ENCODE results near the gene KCTD7. TPM values are rescaled to one million over a fixed set of nuclear protein-coding genes. Genes with fewer than 3 reads are reported as not detected.
"Not testable (repeated sequence)": the region's sequence is repeated elsewhere in the genome, so short reads cannot be mapped to it uniquely, and the experiment has no call there.

The KCTD7 gene
- total RNA-seq, 2 donors from 2014 or later, result 17.7 to 61.0 TPM

DNA sequence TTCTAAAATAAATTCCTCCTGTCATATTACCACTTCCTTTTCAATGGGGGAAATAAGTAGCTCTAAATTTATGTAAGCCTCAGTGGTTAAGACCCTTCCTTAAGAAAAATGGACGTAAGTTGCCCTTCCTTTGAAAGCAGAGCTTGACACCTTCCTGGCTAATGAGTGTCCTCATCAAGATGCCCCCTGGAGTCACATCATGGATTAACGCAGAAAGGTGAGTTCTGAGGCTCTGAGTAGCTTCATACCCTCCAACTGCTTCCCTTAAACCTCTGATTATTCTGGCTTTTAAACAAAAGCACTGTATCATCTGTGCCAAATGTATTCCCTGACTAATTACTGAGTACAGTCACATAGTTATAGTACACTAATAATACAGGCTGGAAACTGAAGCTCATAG, 14.7 kb downstream of the KCTD7 start:
- intact Hi-C loops (cut with DNase I), result no loop called here
- Histone ChIP-seq H3K27me3 (replicated peaks; ENCODE audit: insufficient read depth) (no peaks in the 10 kb centered on the region), H3K4me1 (replicated peaks) (no peaks in the 10 kb centered on the region), H3K4me3 (no peak overlapping the region), H3K9me3 (no peaks in the 10 kb centered on the region), H3K27ac (no peak overlapping the region), H3K36me3 (no peaks in the 10 kb centered on the region)
- WGBS, result 81% methylated on average over 2 of the region's 2 CpGs
- TF ChIP-seq POLR2AphosphoS5 (IDR thresholded peaks at IDR 0.05) (no peak), CTCF (IDR thresholded peaks at IDR 0.05) (no peak), POLR2A (IDR thresholded peaks at IDR 0.05) (no peak)
- no peak for DNase-seq (ENCODE audit: low spot score)

- 74% methylated on average over 6 of the region's 6 CpGs for WGBS
- intact Hi-C loops (cut with DNase I), result loop anchor here (10.0 kb wide), 3 partner anchors 94 to 194 kb away; partner anchors contain the start of gene RABGEF1
Observed at GRCh38 chr7:66651026-66651425, 22.3 kb downstream of the KCTD7 start.

GRCh38 chr7:66653719-66654274, 25.1 kb downstream of the KCTD7 start:
- not testable (repeated sequence) for H3K36me3 ChIP-seq; H3K4me1 ChIP-seq (replicated peaks); DNase-seq (ENCODE audit: low spot score); H3K27me3 ChIP-seq (replicated peaks; ENCODE audit: insufficient read depth); H3K9me3 ChIP-seq
- 8% methylated on average over 41 of the region's 41 CpGs for WGBS
- peak; percentile 11 to 49 (median 41) for TF ChIP-seq CTCF (IDR thresholded peaks at IDR 0.05)
- Histone ChIP-seq H3K4me3 (peak overlapping the region; percentile 88 to 92), H3K27ac (peak overlapping the region; percentile 97 to 98)
- intact Hi-C loops (cut with DNase I), result loop anchor here (10.0 kb wide), 3 partner anchors 91 to 191 kb away; partner anchors contain the start of gene RABGEF1

More at GRCh38 chr7:66651026-66651425, 22.3 kb downstream of the KCTD7 start:
- H3K27me3 ChIP-seq (replicated peaks; ENCODE audit: insufficient read depth); H3K9me3 ChIP-seq; H3K36me3 ChIP-seq; H3K27ac ChIP-seq; H3K4me1 ChIP-seq (replicated peaks); H3K4me3 ChIP-seq; DNase-seq (ENCODE audit: low spot score): not testable (repeated sequence)

DNA sequence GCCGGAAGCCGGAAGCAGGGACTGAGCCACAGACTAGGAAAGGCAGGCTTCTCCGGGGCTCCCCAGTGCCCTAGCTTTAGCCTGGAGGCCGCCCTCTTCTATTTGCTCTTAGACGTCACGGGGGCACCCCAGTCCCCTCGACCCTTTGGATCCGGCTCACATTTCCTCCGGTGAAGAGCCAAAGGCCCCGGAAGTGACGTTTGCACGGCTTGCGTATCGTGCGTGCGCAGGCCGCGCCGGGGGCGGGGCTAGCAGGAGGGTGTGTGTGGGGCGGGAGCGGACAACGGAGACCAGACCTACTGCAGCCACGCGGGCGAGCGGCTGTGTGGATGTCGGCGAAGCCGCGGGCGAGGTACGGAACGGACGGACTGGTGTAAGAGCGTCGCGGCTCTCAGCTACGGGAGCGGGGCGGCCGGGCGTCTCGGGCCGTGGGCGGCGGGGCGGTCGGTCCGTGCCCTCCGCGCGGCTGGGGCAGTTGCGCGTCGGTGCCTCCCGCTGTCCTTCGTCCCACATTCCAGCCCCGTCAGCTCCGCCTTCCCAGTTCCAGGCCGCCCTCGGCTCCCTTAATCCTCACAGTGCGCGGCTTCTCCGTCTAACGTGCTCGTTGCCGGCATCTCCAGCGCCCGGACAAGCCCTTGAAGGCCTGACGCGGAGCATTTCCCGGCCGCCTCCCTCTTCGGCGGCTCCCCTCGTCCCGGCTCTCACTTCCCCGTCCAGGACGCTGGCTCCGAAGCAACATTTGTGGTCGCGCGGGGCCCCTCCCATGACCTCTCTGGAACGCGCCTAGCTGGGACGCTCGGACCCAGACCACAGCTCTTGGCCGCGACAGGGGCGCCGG, 25.8 kb downstream of the KCTD7 start:
- TF ChIP-seq POLR2A (IDR thresholded peaks at IDR 0.05) (peak; percentile 99), CTCF (IDR thresholded peaks at IDR 0.05) (no peak), POLR2AphosphoS5 (IDR thresholded peaks at IDR 0.05) (peak; percentile 100)
- WGBS, result under 1% methylated on average over 83 of the region's 92 CpGs
- Histone ChIP-seq H3K27me3 (replicated peaks; ENCODE audit: insufficient read depth) (no peaks in the 10 kb centered on the region), H3K27ac (peak overlapping the region; percentile 97 to 98), H3K36me3 (no peaks in the 10 kb centered on the region), H3K9me3 (no peaks in the 10 kb centered on the region), H3K4me1 (replicated peaks) (no peaks in the 10 kb centered on the region), H3K4me3 (peak overlapping the region; percentile 88 to 92)
- intact Hi-C loops (cut with DNase I), result loop anchor here (10.0 kb wide), 3 partner anchors 90 to 190 kb away; partner anchors contain the start of gene RABGEF1
- DNase-seq (ENCODE audit: low spot score), result peak; percentile 97

- 7% methylated on average over 27 of the region's 28 CpGs for WGBS
- H3K4me1 ChIP-seq (replicated peaks); H3K9me3 ChIP-seq; DNase-seq (ENCODE audit: low spot score); H3K27me3 ChIP-seq (replicated peaks; ENCODE audit: insufficient read depth); H3K36me3 ChIP-seq: not testable (repeated sequence)
- peak overlapping the region; percentile 88 to 92 for H3K4me3 ChIP-seq
- intact Hi-C loops (cut with DNase I), result loop anchor here (10.0 kb wide), 3 partner anchors 90 to 190 kb away; partner anchors contain the start of gene RABGEF1
- peak overlapping the region; percentile 97 to 98 for H3K27ac ChIP-seq
Observed at GRCh38 chr7:66655113-66655806, 26.6 kb downstream of the KCTD7 start.

DNA sequence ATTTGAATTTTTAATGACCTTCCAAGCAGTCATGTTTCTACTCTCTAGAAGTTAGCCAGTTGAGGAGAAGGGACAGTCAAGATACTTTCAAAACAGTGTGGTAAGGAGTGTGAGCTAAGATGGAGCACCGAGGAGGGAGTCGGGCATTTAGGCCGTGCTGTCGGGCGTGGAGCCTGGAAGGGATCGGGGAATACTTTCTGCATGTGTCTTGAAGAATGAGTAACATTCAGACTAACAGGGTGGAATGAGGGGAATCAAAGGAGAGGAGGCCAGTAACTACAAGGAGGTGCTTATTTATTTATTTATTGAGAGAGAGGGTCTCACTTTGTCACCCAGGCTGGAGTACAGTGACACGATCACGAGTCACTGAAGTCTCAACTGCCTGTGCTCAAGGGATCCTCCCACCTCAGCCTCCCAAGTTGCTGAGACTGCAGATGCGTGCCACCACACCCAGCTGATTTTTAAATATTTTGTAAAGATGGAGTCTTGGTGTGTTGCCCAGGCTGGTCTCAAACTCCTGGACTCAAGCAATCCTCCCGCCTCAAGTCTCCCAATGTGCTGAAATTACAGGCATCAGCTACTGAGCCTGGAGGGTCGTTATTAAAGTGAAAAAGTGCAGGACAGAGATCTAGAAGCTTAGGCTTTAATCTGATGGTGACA, 27.3 kb downstream of the KCTD7 start:
- H3K27me3 ChIP-seq (replicated peaks; ENCODE audit: insufficient read depth); H3K9me3 ChIP-seq; H3K27ac ChIP-seq; H3K4me3 ChIP-seq; H3K4me1 ChIP-seq (replicated peaks); H3K36me3 ChIP-seq; DNase-seq (ENCODE audit: low spot score): not testable (repeated sequence)
- WGBS, result 75% methylated on average over 11 of the region's 11 CpGs
- intact Hi-C loops (cut with DNase I), result loop anchor here (10.0 kb wide), 3 partner anchors 89 to 189 kb away; partner anchors contain the start of gene RABGEF1

All from prostate gland (tissue), 2 donors.